Endothelial cell of umbilical vein (primary cell): ENCODE measurements around the gene CDKN2D. TPM values are rescaled to one million over a fixed set of nuclear protein-coding genes. Genes with fewer than 3 reads are reported as not detected.

Source experiments
- BruUV-seq: library from RNA; stranded (reverse); fragments of 400-500 nt; replicated peaks from 2 replicates; lab custom pipeline; 2021; lab: Mats Ljungman, UMichigan
- CTCF ChIA-PET: fragments of 300-600, 350-600 bp; sonication (Branson Sonifier 250); formaldehyde crosslinking; loops from one replicate; lab custom pipeline; 2021; ENCODE audit warnings: antibody characterized with exemption, inconsistent platforms; lab: Charles Lee
- POLR2A ChIA-PET: fragments of 300-600, 350-600 bp; sonication (Branson Sonifier 250); formaldehyde crosslinking; loops from one replicate; lab custom pipeline; 2021; ENCODE audit warnings: antibody characterized with exemption, inconsistent platforms; lab: Charles Lee
- DNase-seq: peaks from one replicate; pipeline ENCODE4 v3.0.0-alpha.2; 2011; ENCODE audit warnings: low read depth, low spot score
- FAIRE-seq: peaks from 2 replicates; lab custom pipeline; 2011; peaks lifted over from hg19 to GRCh38; lab: Jason Lieb, UNC
- H2AFZ ChIP-seq: 2 replicates; pipeline ENCODE4 v1.6.0; 2012; ENCODE audit warnings: low read depth, low read length, control low read depth, inconsistent platforms
- H3K27ac ChIP-seq: 2 replicates; pipeline ENCODE4 v1.5.1; 2011; ENCODE audit warnings: low read depth, mild to moderate bottlenecking, control low read depth, low read length, moderate library complexity; ENCODE audit not compliant: insufficient read depth
- H3K27me3 ChIP-seq, 2 experiments: 2 replicates each; pipeline versions ENCODE4 v1.6.0 to v1.6.1; 2011; ENCODE audit warnings: low read length in 2 of 2, mixed read lengths in 1 of 2; ENCODE audit not compliant: control insufficient read depth in 2 of 2, insufficient read depth in 2 of 2
- H3K36me3 ChIP-seq, 2 experiments: 2 replicates in 1 of 2; 3 replicates in 1 of 2; pipeline ENCODE4 v1.5.1; 2011; ENCODE audit warnings: low read length in 2 of 2, mild to moderate bottlenecking in 1 of 2, moderate library complexity in 1 of 2; ENCODE audit not compliant: control insufficient read depth in 2 of 2, insufficient read depth in 2 of 2; ENCODE audit errors: extremely low read depth in 1 of 2
- H3K4me1 ChIP-seq: 3 replicates; pipeline ENCODE4 v1.5.1; 2011; ENCODE audit warnings: mild to moderate bottlenecking, low read length; ENCODE audit not compliant: control insufficient read depth, insufficient read depth; ENCODE audit errors: extremely low read depth
- H3K4me2 ChIP-seq: 2 replicates; pipeline ENCODE4 v1.6.1; 2011; ENCODE audit warnings: low read length, control low read depth, mixed read lengths; ENCODE audit not compliant: insufficient read depth
- H3K4me3 ChIP-seq, 3 experiments: fragments of 200-600 bp in 1 of 3; sonication (generic), shearing (Covaris generic) in 1 of 3; replicated peaks in 1 of 3; 2 replicates each; pipeline ENCODE4 v1.5.1; 2011 to 2016; ENCODE audit warnings: control low read depth in 3 of 3, low read length in 3 of 3, mild to moderate bottlenecking in 2 of 3, inconsistent platforms in 1 of 3, low read depth in 1 of 3, moderate library complexity in 1 of 3; ENCODE audit not compliant: insufficient read depth in 1 of 3
- H3K79me2 ChIP-seq: 2 replicates; pipeline ENCODE4 v1.6.0; 2012; ENCODE audit warnings: low read length, inconsistent platforms; ENCODE audit not compliant: control insufficient read depth, insufficient read depth
- H3K9ac ChIP-seq: replicated peaks from 2 replicates; pipeline ENCODE3; 2011; ENCODE audit warnings: low read length, control low read depth; ENCODE audit not compliant: insufficient read depth; ENCODE audit errors: extremely low read depth
- H3K9me1 ChIP-seq: replicated peaks from 3 replicates; pipeline ENCODE4 v1.6.0; 2011; ENCODE audit warnings: mild to moderate bottlenecking, low read length; ENCODE audit not compliant: control insufficient read depth, insufficient read depth; ENCODE audit errors: extremely low read depth
- H3K9me3 ChIP-seq: replicated peaks from 2 replicates; pipeline ENCODE4 v1.5.1; 2012; ENCODE audit warnings: low read length, inconsistent platforms; ENCODE audit not compliant: control insufficient read depth, insufficient read depth
- H4K20me1 ChIP-seq: replicated peaks from 2 replicates; pipeline ENCODE3; 2011; ENCODE audit warnings: mild to moderate bottlenecking, low read length; ENCODE audit not compliant: control insufficient read depth, insufficient read depth; ENCODE audit errors: extremely low read depth
- EZH2 ChIP-seq: IDR thresholded peaks from 2 replicates; pipeline ENCODE4 v1.6.1; 2012; ENCODE audit warnings: borderline replicate concordance, low read depth, mild to moderate bottlenecking, moderate library complexity, low read length, inconsistent platforms; ENCODE audit not compliant: severe bottlenecking
- FOS ChIP-seq: IDR thresholded peaks from 2 replicates; pipeline ENCODE4 v1.6.1; 2011; ENCODE audit warnings: mild to moderate bottlenecking, low read length, moderate library complexity, borderline replicate concordance; ENCODE audit not compliant: insufficient read depth
- GATA2 ChIP-seq: IDR thresholded peaks from 2 replicates; pipeline ENCODE4 v1.7.0; 2011; ENCODE audit warnings: low read depth, mild to moderate bottlenecking, moderate library complexity, mixed read lengths, low read length; ENCODE audit not compliant: insufficient read length, insufficient read depth
- JUN ChIP-seq: IDR thresholded peaks from 2 replicates; pipeline ENCODE4 v1.6.1; 2011; ENCODE audit warnings: borderline replicate concordance, low read depth; ENCODE audit not compliant: insufficient read length, insufficient read depth
- MAX ChIP-seq: IDR thresholded peaks from 2 replicates; pipeline ENCODE4 v1.6.1; 2011; ENCODE audit not compliant: insufficient read depth, insufficient read length
- MYC ChIP-seq: IDR thresholded peaks from one replicate; pipeline ENCODE4 v1.6.1; 2011; ENCODE audit warnings: mild to moderate bottlenecking, low read depth, low read length
- POLR2A ChIP-seq: IDR thresholded peaks from 2 replicates; pipeline ENCODE4 v1.6.1; 2012; ENCODE audit warnings: low read depth, mild to moderate bottlenecking, control low read depth, low read length
- POLR2AphosphoS5 ChIP-seq: IDR thresholded peaks from 2 replicates; pipeline ENCODE4 v1.6.1; 2012; ENCODE audit warnings: low read depth, mild to moderate bottlenecking, control low read depth, low read length, moderate library complexity; ENCODE audit not compliant: insufficient read depth
- dilution Hi-C: fragments of 300-500 bp; cut with MboI; formaldehyde crosslinking; loops from one replicate; pipeline ENCODE4 v1.15.0; 2019; ENCODE audit warnings: low sequenced_read_pairs; ENCODE audit not compliant: extremely low pct_ligation_motif_present
- intact Hi-C: fragments of 100-400 bp; cut with micrococcal nuclease; formaldehyde crosslinking; loops from one replicate; pipeline ENCODE4 v1.10.0; 2022
- polyA plus RNA-seq, 4 experiments: library from polyadenylated mRNA; depleted of rRNA in 3 of 4; stranded (reverse) in 3 of 4; unstranded in 1 of 4; fragments of >200 nt; gene quantifications; 2 replicates each; pipeline versions ENCODE4 v1.2.1 to v1.2.3, GENCODE V29; 2011 to 2012; ENCODE audit warnings: missing spikeins in 1 of 4
- total RNA-seq: library from RNA; stranded (reverse); gene quantifications from 2 replicates; pipeline ENCODE4 v1.2.3, GENCODE V29; 2021
- TF ChIP-seq, protein P1 (sequence below), 2 donors: IDR thresholded peaks; 1 replicate in 1 of 2; 2 replicates in 1 of 2; pipeline ENCODE4 v1.5.1; 2011; ENCODE audit warnings: low read length in 2 of 2, mild to moderate bottlenecking in 2 of 2, moderate library complexity in 2 of 2, control low read depth in 1 of 2, inconsistent platforms in 1 of 2, low read depth in 1 of 2; ENCODE audit not compliant: insufficient read depth in 1 of 2; ENCODE audit errors: extremely low read depth in 1 of 2

Gene CDKN2D
- total and polyA plus RNA-seq, 2 donors (not counting 3 experiments of a cell fraction or from before 2014, with no cell fraction given): 5.9 to 9.8 TPM

GRCh38 chr19:10603873-10604459 is 35.2 kb upstream of the CDKN2D start:
- peak; percentile 70 for FAIRE-seq
- CTCF ChIA-PET: interaction anchor here (0.6 to 2.1 kb wide), 8 partner anchors 21 to 166 kb away, joined by 3 to 17 read pairs (median 4); partner anchors contain the start of gene SLC44A2

More at GRCh38 chr19:10603873-10604459, 35.2 kb upstream of the CDKN2D start:
- no peaks in the 10 kb centered on the region for H3K9me1 ChIP-seq
- H3K27me3 ChIP-seq: no peaks in the 10 kb centered on the region
- peak overlapping the region in 2 of 3 experiments; percentile 91 to 93 for H3K4me3 ChIP-seq
- H4K20me1 ChIP-seq: no peaks in the 10 kb centered on the region
- H2AFZ ChIP-seq: no peak overlapping the region
- POLR2A ChIA-PET: no interaction called here
- H3K79me2 ChIP-seq: peaks cover 17% of the 10 kb centered on the region
- peak overlapping the region; percentile 86 for H3K9ac ChIP-seq
- no peak for TF ChIP-seq FOS
- TF ChIP-seq, protein P1, sequence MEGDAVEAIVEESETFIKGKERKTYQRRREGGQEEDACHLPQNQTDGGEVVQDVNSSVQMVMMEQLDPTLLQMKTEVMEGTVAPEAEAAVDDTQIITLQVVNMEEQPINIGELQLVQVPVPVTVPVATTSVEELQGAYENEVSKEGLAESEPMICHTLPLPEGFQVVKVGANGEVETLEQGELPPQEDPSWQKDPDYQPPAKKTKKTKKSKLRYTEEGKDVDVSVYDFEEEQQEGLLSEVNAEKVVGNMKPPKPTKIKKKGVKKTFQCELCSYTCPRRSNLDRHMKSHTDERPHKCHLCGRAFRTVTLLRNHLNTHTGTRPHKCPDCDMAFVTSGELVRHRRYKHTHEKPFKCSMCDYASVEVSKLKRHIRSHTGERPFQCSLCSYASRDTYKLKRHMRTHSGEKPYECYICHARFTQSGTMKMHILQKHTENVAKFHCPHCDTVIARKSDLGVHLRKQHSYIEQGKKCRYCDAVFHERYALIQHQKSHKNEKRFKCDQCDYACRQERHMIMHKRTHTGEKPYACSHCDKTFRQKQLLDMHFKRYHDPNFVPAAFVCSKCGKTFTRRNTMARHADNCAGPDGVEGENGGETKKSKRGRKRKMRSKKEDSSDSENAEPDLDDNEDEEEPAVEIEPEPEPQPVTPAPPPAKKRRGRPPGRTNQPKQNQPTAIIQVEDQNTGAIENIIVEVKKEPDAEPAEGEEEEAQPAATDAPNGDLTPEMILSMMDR (IDR thresholded peaks at IDR 0.05; ENCODE audit: extremely low read depth in 1 of 2, insufficient read depth in 1 of 2, low read depth in 1 of 2, low read length in 2 of 2): no peak
- no peak for TF ChIP-seq EZH2
- no peak for TF ChIP-seq GATA2
- no peak for TF ChIP-seq MYC
- TF ChIP-seq JUN: no peak
- TF ChIP-seq POLR2A: no peak
- TF ChIP-seq MAX: no peak
- TF ChIP-seq POLR2AphosphoS5: no peak
- H3K4me2 ChIP-seq: peak overlapping the region; percentile 72
- no peaks in the 10 kb centered on the region for H3K9me3 ChIP-seq
- H3K4me1 ChIP-seq: peaks cover 25% of the 10 kb centered on the region
- peak overlapping the region; percentile 74 for H3K27ac ChIP-seq
- no TSS peak for BruUV-seq
- dilution Hi-C loops: no loop called here
- intact Hi-C loops: loop anchor here (2.0 kb wide), 3 partner anchors 21 to 41 kb away; partner anchors contain the start of gene SLC44A2
- H3K36me3 ChIP-seq: no peaks in the 10 kb centered on the region
- DNase-seq: peak; percentile 79
